Measurements from ENCODE around the gene GAREM1. TPM values are rescaled to one million over a fixed set of nuclear protein-coding genes. Genes with fewer than 3 reads are reported as not detected.

The GAREM1 gene
- total RNA-seq, 1 donor from 2014 or later, result 11.0 TPM

GRCh38 chr18:32284284-32284683 lies 186.4 kb downstream of the GAREM1 start:
- no peak for TF ChIP-seq CTCF (IDR thresholded peaks at IDR 0.05; ENCODE audit: unreplicated experiment)
- no peaks in the 10 kb centered on the region for H3K4me1 Mint-ChIP-seq (ENCODE audit: low read depth)
- peaks cover 7% of the 10 kb centered on the region for H3K36me3 Mint-ChIP-seq (ENCODE audit: insufficient read depth)
- H3K9me3 Mint-ChIP-seq (ENCODE audit: low read depth), result no peaks in the 10 kb centered on the region
- H3K27me3 Mint-ChIP-seq, result no peaks in the 10 kb centered on the region
- no peak overlapping the region for H3K4me3 Mint-ChIP-seq (ENCODE audit: low read depth)
- H3K27ac Mint-ChIP-seq, result no peak overlapping the region
- no peak for DNase-seq (ENCODE audit: low spot score, unreplicated experiment)

- TF ChIP-seq CTCF (IDR thresholded peaks at IDR 0.05; ENCODE audit: unreplicated experiment), result no peak
- H3K9me3 Mint-ChIP-seq (ENCODE audit: low read depth), result no peaks in the 10 kb centered on the region
- H3K36me3 Mint-ChIP-seq (ENCODE audit: insufficient read depth), result peaks cover 3% of the 10 kb centered on the region
- no peak overlapping the region for H3K4me3 Mint-ChIP-seq (ENCODE audit: low read depth)
- H3K4me1 Mint-ChIP-seq (ENCODE audit: low read depth), result peaks cover 26% of the 10 kb centered on the region
- no peak overlapping the region for H3K27ac Mint-ChIP-seq
- H3K27me3 Mint-ChIP-seq, result no peaks in the 10 kb centered on the region
- DNase-seq (ENCODE audit: low spot score, unreplicated experiment), result no peak
These were observed 189.8 kb downstream of the GAREM1 start for GRCh38 chr18:32280911-32281310.

- Mint-ChIP-seq H3K9me3 (ENCODE audit: low read depth) (no peaks in the 10 kb centered on the region), H3K36me3 (ENCODE audit: insufficient read depth) (peaks cover under 1% of the 10 kb centered on the region), H3K27me3 (no peaks in the 10 kb centered on the region), H3K4me1 (ENCODE audit: low read depth) (peaks cover 28% of the 10 kb centered on the region), H3K4me3 (ENCODE audit: low read depth) (no peak overlapping the region), H3K27ac (no peak overlapping the region)
- no peak for DNase-seq (ENCODE audit: low spot score, unreplicated experiment)
- no peak for TF ChIP-seq CTCF (IDR thresholded peaks at IDR 0.05; ENCODE audit: unreplicated experiment)
These were observed 190.4 kb downstream of the GAREM1 start for GRCh38 chr18:32280188-32280783.

- no peak for TF ChIP-seq CTCF (IDR thresholded peaks at IDR 0.05; ENCODE audit: unreplicated experiment)
- peaks cover 4% of the 10 kb centered on the region for H3K27me3 Mint-ChIP-seq
- H3K27ac Mint-ChIP-seq, result peak overlapping the region; percentile 8
These were observed 192.4 kb downstream of the GAREM1 start for GRCh38 chr18:32278177-32278799.

GRCh38 chr18:32277549-32277948 lies 193.1 kb downstream of the GAREM1 start:
- Mint-ChIP-seq H3K27me3 (peaks cover 4% of the 10 kb centered on the region), H3K9me3 (ENCODE audit: low read depth) (no peaks in the 10 kb centered on the region), H3K36me3 (ENCODE audit: insufficient read depth) (no peaks in the 10 kb centered on the region), H3K27ac (no peak overlapping the region), H3K4me3 (ENCODE audit: low read depth) (no peak overlapping the region), H3K4me1 (ENCODE audit: low read depth) (peaks cover 28% of the 10 kb centered on the region)
- TF ChIP-seq CTCF (IDR thresholded peaks at IDR 0.05; ENCODE audit: unreplicated experiment), result no peak
- DNase-seq (ENCODE audit: low spot score, unreplicated experiment), result no peak

More at GRCh38 chr18:32278177-32278799, 192.4 kb downstream of the GAREM1 start:
- H3K4me1 Mint-ChIP-seq (ENCODE audit: low read depth), result peaks cover 28% of the 10 kb centered on the region
- no peaks in the 10 kb centered on the region for H3K36me3 Mint-ChIP-seq (ENCODE audit: insufficient read depth)
- H3K9me3 Mint-ChIP-seq (ENCODE audit: low read depth), result no peaks in the 10 kb centered on the region
- DNase-seq (ENCODE audit: low spot score, unreplicated experiment), result no peak
- no peak overlapping the region for H3K4me3 Mint-ChIP-seq (ENCODE audit: low read depth)

All from progenitor cell of endocrine pancreas (in vitro differentiated cells).